ENCODE results near the gene DDX56. TPM values are rescaled to one million over a fixed set of nuclear protein-coding genes. Genes with fewer than 3 reads are reported as not detected.

Gene DDX56
- total RNA-seq, 2 donors from 2014 or later: 41.1 to 90.6 TPM

GRCh38 chr7:44590910-44591309 is 17.2 kb upstream of the DDX56 start:
- Histone ChIP-seq H3K36me3 (no peaks in the 10 kb centered on the region), H3K4me3 (no peak overlapping the region), H3K27ac (no peak overlapping the region), H3K9ac (ENCODE audit: low read depth in 2 of 2, low read length in 2 of 2) (no peak overlapping the region), H3K4me1 (no peaks in the 10 kb centered on the region), H3K27me3 (no peaks in the 10 kb centered on the region), H3K9me3 (no peaks in the 10 kb centered on the region)
- intact Hi-C loops (cut with DNase I): loop anchor here (10.0 kb wide), 2 partner anchors 174 to 544 kb away; no protein-coding TSS in a partner anchor
- DNase-seq: no peak
- no peak for TF ChIP-seq CTCF (IDR thresholded peaks at IDR 0.05)

- Histone ChIP-seq H3K4me3 (no peak overlapping the region), H3K4me1 (no peaks in the 10 kb centered on the region), H3K27me3 (no peaks in the 10 kb centered on the region), H3K27ac (no peak overlapping the region), H3K9ac (ENCODE audit: low read depth in 2 of 2, low read length in 2 of 2) (no peak overlapping the region), H3K9me3 (no peaks in the 10 kb centered on the region), H3K36me3 (no peaks in the 10 kb centered on the region)
- peak; percentile 41 for TF ChIP-seq CTCF (IDR thresholded peaks at IDR 0.05)
- intact Hi-C loops (cut with DNase I): loop anchor here (5.0 kb wide), 2 partner anchors 259 to 334 kb away; partner anchors contain the start of gene H2AZ2
- DNase-seq: peak; percentile 71
Observed at GRCh38 chr7:44587843-44588711, 14.4 kb upstream of the DDX56 start.

- Histone ChIP-seq H3K36me3 (peaks cover 4% of the 10 kb centered on the region), H3K9ac (ENCODE audit: low read depth in 2 of 2, low read length in 2 of 2) (peak overlapping the region in 1 of 2 donors; percentile 95), H3K27ac (peak overlapping the region; percentile 99), H3K4me3 (peak overlapping the region; percentile 89), H3K4me1 (peaks cover 14% of the 10 kb centered on the region), H3K27me3 (no peaks in the 10 kb centered on the region), H3K9me3 (no peaks in the 10 kb centered on the region)
- DNase-seq: no peak
- intact Hi-C loops (cut with DNase I): loop anchor here (5.0 kb wide), 1 partner anchor 214 kb away; the partner anchor contains the start of gene PPIA
- no peak for TF ChIP-seq CTCF (IDR thresholded peaks at IDR 0.05)
Observed at GRCh38 chr7:44583146-44583865, 9.6 kb upstream of the DDX56 start.

- Histone ChIP-seq H3K27me3 (no peaks in the 10 kb centered on the region), H3K9ac (ENCODE audit: low read depth in 2 of 2, low read length in 2 of 2) (peak within 1 kb of the TSS; percentile 89 to 95), H3K9me3 (no peaks in the 10 kb centered on the region), H3K4me1 (peaks cover 14% of the 10 kb centered on the region), H3K36me3 (peaks cover 4% of the 10 kb centered on the region), H3K27ac (peak within 1 kb of the TSS; percentile 99), H3K4me3 (peak within 1 kb of the TSS; percentile 89)
- no peak for TF ChIP-seq CTCF (IDR thresholded peaks at IDR 0.05)
- peak; percentile 99 for DNase-seq
- intact Hi-C loops (cut with DNase I): loop anchor here (5.0 kb wide), 1 partner anchor 215 kb away; the partner anchor contains the start of gene PPIA
Observed at GRCh38 chr7:44581879-44582603, 8.3 kb upstream of the DDX56 start, which contains the start of gene TMED4. Gene TMED4, minus strand, starts transcription at chr7:44582231. Its CDS starts 25 bp downstream, at chr7:44582206.

Data from colonic mucosa (tissue), 4 donors.